Stromal cell of bone marrow (primary cell): ENCODE measurements around the gene CHRNA3.
A peak's percentile ranks its signal among the peaks of the same experiment; 100 is the strongest.
"Not testable (repeated sequence)": the region's sequence is repeated elsewhere in the genome, so short reads cannot be mapped to it uniquely, and the experiment has no call there.

Experiments
- DNase-seq: peaks from one replicate; pipeline ENCODE4 v3.0.0-alpha.2; 2012; ENCODE audit warnings: low read depth

CHRNA3 gene

DNA sequence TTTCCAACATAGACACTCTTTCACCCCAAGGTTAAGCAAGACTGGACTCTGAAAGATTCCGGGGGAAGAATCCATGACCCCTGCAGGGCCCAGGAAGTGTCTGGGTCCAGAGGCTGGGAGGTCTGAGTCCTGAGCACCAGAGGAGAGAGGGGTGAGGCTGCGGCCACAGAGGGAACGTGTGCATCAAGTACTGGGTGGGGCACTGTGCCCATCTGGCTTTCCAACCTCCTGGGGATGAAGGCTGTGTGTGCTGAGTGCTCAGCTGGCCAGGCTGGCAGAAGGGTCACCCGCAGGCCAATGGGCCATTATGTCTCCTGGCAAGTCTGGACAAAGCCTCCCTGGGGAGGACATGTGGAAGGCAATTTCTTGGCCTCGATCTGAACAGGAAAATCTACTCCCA is 3.3 kb downstream of the CHRNA3 start:
- DNase-seq = no peak

DNA sequence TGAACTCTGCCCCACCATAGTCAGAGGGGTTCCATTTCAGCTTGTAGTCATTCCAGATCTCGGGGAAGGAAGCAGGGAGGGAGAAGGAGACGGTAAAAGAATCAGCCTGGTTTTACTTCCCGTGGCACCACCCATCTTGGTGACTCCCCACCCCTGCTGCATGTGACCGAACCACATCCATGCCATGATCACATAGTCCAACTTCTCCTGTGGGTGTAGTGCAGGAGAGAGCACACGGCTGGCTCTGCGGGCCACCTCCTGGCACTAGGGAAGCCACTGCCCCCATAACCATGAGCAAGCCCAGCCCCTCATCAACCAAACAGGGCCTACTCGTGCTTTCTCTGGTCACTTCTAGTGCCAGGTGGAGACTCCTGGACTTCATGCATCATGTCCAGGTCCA is 3.7 kb downstream of the CHRNA3 start:
- no peak for DNase-seq

DNA sequence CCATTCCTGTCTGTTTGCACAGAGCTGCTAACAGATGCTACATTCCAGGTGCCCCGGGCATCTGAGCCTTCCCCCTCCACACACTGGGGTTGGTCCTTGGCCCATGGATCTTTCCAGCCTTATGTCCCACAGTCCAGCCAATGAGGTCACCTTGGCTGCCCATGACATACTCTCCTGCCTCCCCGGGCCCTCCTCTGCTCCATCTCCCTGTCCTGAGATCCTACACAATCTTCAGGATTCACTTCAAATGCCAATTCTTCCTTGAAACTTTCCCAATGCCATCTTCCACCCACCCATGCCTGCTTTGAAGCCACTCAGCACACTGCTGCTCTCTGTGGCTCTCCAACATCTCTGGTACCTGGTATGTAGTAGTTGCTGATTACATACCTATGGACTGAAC is 4.3 kb downstream of the CHRNA3 start:
- no peak for DNase-seq

DNA sequence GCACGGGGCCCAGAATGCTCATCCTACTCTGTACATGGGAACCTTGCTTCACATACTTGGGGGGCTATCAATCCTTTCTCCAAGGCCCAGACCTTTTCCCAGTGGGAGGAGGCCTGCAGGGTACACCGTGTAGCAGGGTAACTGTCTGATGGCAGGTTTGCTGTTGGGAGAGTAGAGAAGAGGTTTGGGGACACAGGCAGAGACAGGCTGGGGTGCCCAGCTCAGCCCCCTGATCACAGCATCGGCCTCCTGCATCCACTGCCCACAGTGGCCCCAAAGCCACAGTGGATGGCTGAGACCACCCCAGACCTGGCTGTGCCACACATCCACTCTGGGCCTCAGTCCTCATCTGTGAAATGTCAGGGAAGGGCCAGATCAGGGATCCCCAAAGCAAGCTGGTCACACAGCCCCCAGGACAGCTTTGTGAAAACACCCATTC is 5.6 kb downstream of the CHRNA3 start:
- DNase-seq = no peak

DNA sequence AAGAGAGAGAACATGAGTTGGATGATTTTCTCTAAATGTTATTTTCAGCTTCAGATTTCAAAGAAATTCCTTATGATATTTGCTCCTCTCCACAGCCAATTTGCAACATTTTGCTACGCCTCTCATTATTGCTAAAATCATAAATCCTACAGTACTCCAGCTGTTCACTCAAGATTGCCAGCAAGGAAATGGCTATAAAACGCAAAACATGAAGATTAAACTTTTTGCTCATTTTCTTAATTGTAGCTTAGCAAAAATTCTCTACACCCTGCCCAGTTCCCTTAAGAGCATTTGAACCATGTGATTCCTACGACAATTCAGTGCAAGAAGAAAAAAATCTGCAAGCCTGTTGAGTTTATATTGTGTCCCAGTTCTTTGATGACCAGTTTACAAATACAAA is 6.8 kb downstream of the CHRNA3 start:
- no peak for DNase-seq

DNA sequence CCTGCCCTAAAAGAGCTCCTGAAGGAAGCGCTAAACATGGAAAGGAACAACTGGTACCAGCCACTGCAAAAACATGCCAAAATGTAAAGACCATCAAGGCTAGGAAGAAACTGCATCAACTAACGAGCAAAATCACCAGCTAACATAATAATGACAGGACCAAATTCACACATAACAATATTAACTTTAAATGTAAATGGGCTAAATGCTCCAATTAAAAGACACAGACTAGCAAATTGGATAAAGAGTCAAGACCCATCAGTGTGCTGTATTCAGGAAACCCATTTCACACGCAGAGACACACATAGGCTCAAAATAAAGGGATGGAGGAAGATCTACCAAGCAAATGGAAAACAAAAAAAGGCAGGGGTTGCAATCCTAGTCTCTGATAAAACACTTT is 11.2 kb downstream of the CHRNA3 start:
- not testable (repeated sequence) for DNase-seq

DNA sequence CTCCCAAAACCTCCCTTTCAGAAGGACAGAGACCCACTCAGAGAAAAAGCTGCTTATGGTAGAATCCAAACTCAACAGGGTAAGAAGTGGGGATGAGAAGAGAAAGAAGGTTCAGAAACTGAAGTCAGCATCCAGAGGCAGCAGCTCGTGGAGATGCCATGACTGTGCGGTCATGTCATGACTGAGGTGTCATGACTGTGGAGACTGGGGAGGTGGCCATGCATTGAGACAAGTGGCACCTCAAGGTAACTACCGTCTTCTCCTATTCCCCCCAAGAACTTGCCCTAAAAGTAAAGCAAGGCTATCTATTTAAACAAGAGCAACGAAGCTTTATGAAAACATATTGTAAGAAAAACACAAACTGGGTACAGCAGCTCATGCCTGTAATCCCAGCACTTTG is 15.1 kb downstream of the CHRNA3 start:
- no peak for DNase-seq

DNA sequence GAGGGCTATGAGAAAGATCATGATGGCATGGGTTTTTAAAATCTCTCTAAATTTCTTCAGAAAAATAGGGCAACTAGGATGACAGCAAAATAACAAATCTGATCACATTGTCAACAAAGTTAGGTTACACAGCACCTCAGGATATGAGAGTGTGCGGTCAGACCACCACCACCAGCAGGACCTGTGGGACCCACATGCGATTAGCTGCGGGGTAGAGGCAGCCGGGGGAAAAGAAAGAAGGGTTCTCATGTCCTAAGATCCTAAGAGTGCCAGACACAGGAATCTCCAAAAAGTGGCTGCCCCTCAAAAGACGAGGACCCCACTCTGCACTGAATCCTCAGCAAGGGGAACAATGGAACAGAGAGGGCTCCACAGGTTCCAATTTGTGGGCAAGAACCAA is 15.6 kb downstream of the CHRNA3 start:
- no peak for DNase-seq

DNA sequence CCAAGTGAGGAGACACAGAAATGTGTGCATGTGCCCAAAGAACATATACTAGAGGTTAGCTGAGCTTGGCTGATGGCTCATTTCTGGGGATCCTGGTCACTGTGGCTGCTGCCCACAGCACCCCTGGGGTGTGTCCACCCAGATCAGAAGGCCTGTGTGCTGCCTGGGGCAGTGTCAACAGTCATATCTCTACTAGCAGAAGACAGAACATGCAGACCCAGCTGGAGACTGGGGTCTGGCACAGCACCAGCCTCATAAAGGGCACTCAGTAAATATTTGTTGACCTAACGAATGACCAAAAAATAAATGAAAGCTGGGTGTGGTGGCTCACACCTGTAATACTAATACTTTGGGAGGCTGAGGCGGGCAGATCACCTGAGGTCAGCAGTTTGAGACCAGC is 16.4 kb downstream of the CHRNA3 start:
- no peak for DNase-seq

DNA sequence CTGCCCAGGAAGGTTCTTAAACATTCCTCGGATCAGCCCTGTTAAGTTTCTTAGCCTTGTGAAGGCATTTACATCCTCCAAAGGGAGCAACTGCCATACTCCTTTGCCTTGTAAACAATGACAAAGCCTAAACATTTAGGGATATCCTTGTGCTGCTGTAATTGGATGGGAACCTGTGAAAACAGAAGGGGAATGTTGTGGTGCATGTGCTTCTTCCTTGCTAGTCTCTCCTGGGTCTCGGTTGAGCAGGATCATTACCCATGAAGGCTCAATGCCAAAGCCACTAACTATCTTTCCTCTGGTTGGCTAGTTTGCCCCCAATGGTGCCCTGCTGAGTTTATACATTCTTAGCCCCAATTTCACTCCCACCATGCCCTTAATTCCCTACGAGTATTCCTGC is 17.3 kb downstream of the CHRNA3 start:
- no peak for DNase-seq

DNA sequence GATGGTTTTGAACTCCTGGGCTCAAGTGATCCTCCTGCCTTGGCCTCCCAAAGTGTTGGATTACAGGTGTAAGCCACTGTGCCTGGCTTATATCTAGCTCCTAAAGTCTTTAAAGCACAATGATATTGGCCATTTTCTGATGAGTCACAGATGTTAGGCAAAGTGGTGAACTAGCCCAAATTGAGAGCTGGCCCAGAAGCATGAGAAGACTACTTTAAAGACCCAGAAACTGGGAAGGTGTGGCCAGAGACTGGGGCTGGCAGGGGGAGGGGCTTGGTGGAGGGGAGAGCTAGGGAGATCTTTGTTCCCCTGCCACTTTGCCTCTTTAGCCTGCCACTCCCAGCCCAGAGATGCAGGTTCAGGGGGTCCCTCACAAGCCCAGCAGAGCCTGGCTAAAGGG is 21.6 kb downstream of the CHRNA3 start:
- no peak for DNase-seq

DNA sequence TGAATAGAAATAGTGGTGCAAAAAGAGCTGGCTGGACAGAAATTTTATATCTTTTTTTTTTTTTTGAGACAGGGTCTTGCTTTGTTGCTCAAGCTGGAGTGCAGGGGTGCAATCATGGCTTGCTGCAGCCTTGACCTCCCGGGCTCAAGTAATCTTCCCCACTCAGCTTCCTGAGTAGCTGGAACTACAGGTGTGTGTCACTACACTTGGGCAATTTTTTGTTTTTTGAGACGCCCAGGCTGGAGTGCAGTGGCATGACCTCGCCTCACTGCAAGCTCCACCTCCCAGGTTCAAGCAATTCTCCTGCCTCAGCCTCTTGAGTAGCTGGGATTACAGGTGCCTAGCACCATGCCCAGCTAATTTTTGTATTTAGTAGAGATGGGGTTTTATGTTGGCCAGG is 22.4 kb downstream of the CHRNA3 start:
- no peak for DNase-seq

DNA sequence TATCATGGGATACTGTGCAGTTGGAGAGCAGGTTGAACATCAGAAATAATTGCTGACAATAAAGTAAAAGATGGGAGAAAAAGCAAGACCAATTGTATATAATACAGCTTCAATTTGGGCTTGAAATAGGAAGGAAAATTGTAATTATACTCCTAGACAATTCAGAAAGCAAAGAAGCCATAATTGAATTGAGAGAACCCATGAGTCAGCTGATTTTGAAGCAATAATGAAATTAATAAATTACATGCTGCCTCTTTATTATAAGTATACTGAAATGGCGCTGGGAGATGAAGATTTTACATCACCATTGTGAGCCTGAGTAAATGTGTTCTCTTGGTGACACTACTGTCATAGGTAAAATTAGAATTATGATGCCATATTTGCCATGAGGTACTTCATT is 23.2 kb downstream of the CHRNA3 start:
- no peak for DNase-seq

DNA sequence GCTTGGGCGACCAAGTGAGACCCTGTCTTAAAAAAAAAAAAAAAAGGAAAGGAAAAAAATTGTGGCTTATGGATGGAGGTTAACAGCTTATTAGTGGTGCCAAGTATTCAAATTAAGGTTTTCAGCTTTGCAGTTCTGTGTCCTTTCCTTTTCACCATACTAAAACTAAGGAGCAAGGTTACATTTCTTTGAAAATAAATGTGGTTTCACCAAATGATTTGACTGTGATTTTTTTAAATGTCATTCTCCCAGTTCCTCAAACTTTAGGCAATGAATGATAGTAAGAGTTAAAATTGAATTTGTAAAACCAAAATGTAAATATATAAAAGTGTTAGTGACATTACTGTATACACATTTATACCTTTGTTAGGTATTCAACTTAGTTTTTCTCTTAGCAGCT is 45.9 kb downstream of the CHRNA3 start:
- no peak for DNase-seq

DNA sequence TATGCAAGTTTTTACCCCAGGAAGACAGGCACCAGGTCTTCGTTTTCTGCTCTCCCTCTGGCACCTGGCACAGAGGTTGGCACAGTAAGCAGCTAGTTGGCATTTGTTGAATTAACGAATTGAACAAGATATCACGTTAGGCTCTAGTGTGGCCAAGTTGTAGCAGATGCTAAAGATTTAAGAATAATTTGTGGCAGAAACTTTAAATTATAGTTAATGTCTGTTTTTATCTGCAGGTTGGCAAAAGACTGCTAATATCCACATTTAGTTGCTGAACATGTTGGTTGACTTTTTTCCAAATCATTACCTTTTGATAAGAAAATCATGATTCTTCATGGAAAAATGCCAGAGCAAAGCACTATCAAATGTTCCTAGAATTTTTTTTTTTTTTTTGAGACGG is 47.4 kb downstream of the CHRNA3 start:
- DNase-seq = no peak

DNA sequence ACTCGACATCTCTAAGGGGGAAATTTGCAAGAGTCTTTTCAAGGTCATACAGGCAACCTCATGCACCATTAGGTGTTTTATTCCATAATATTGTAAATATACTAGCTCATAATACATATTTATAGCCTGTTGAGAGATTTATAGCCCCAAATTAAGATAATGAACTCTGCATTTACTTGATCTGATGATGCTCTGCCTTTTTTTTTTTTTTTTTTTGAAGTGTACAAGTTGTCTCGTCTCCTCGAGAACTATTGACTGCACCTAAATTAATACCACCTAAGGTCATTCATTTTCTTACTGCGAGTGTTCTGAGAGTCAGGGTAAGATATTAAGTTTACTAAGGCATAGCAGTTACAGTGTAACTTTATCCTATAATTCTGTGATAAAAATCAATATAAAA is 49.4 kb downstream of the CHRNA3 start:
- no peak for DNase-seq

DNA sequence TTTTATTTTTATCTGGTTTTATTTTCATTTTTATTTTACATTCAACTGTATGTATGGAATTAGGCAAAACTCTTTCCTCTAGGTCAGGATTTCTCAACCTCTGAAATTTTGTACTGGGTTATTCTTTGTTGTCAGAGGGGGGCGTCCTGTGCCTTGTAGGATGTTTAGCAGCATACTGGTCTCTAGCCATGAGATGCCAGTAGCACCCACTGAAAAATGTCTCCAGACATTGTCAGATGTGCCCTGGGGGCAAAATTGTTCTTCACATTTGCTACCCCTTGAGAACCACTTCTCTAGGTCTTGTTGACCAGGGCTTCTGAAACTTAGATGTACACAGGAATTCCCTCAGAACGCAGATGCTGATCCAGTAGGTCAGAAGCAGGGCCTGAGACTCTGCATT is 50.1 kb downstream of the CHRNA3 start:
- DNase-seq = no peak

DNA sequence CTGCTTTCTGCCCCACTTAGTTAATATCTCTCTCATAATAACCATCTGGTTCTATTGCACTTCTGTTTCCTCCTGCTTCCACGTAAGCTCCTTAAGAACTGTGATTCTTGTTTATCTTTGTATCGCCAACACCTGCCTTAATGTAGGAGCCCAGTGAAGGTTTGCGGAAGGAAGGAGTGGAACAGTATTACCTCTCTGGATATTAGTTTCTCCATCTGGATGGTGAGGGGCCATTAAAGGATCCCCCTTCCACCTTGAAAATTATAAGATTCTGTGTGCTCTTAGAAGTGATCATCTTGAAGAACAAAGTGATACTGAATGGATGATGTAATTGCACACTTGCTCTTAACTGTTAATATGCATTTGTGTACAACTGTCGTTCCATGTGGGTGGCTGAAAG is 53.3 kb downstream of the CHRNA3 start:
- DNase-seq = no peak

DNA sequence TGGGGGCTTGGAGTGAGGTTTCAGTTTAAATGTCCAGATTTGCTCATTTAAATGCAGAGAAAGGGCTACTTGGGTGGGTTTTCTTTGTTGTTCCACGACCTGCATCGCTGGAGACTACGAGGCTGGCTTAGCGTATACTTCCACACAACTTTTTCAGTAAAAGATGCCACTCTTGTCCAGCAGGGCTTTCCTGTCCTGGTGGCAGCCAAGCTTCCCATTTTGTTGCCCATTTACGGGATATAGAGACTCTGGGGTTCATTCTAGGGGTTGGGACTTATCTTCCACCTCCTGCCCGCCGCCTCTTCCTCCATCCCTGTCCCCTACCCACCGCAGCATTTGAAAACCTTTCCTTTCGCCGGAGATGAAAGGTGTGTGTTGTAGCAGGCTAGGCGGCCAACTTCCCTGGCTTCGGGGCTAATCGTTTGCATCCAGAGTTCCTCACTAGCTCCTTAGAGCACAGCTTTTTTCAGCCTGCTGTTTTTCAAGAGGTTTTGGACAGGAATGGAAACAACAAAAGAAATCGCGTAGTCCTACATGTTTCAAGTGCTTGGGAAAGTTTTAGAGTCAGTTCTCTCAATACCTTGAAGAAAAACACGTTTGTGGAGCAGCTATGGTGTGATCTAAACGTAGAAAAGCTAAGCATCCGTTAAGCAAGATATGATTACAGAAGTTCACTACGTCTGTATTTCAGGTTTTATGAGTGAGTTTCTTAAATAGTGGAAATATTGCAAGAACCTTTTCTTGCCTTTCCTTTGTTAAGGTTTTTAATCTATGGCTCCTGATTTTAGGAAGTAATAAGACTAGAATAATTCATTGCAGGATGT is 54.6 kb downstream of the CHRNA3 start:
- DNase-seq = no peak

DNA sequence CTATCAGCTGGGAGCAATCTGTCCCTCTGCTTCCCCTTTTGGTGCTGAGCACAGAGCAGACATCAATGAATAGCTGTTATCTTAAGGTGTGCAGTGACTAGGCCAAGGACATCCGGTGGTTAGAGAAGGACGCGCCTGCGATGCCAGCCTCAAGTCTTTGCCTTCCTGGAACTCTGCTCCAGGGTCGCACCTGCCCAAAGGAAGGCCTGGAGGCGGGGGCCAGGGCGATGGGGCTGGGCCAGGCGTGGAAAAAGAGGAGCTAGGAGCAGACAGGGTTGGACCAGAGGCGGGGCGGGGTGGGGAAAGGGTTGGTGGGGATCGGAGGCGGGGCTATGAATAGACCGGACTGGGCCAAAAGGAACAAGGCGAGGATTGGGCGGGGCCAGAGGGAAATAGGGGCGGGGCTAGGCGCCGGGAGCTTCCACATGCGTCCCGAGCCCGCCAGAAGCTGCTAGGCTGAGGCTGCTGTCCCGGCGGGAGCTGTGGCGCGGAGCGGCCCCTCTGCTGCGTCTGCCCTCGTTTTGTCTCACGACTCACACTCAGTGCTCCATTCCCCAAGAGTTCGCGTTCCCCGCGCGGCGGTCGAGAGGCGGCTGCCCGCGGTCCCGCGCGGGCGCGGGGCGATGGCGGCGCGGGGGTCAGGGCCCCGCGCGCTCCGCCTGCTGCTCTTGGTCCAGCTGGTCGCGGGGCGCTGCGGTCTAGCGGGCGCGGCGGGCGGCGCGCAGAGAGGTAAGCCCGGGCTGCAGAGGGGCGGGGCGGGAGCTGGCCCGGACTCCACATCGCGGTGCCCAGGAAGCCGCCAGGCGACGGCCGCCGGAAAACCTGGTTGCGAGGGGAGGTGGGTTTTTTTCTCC is 55.5 kb downstream of the CHRNA3 start, which contains the start of gene CHRNA5:
CHRNA5 (plus strand) TSS at position 424 of the 854 bp plus-strand sequence; CDS start at position 624, 200 bp downstream.
- DNase-seq = peak; percentile 35

DNA sequence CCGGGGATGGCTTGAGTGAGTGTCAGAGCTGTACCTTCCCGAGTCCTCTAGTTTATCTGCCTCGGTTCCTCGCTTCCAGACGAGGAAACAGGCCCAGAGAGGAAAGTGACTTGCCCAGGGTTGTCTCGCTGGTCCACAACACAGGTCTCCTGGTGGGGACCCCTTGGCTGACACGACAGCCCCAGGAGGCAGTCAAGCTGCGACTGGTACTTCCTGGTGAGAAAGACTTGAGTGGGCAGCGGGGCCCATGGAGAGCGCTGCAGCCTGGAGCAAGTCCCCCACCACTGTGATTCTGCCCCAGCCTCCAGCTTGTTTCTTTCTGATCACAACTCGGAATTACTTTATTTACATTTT is 56.1 kb downstream of the CHRNA3 start:
- DNase-seq = no peak

DNA sequence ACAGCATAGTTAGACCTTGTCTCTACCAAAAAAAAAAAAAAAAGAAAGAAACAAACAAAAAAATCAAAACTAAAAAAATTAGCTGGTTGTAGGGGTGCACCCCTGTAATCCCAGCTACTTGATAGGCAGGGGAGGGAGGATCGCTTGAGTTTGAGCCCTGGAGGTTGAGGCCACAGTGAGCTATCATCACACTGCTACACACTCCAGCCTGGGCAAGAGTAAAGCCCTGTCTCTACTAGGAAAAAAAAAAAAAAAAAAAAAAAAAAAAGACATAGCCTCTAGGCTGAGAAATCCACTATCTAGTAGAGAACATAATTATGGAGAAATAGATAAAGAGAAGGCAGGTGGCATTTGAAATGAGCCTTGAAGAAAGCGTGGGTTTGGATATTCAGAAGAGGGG is 57.7 kb downstream of the CHRNA3 start:
- no peak for DNase-seq

DNA sequence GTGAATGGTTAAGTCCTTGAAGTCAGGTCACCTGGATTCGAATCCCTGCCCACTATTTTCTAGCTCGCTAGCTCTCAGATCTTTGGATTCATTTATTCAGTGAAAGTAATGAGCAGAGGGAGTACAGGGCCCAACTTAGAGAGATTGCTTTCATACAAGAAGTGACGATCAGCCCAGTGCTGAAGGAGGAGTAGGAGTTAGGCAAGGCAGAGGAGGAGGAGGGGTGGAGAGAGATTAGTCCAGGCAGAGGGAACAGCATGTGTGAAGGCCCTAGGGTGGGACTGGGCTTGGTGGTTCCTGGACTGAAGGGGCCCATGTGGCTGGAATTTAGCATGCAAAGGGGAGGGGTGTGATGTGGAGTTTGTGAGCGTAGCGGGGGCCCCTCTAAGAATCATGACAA is 59.3 kb downstream of the CHRNA3 start:
- no peak for DNase-seq
